SIG-M5 treated with dmso at 0.1 percent for 504 hours (cell line): ENCODE results near the gene SNX6.
"Not testable (repeated sequence)": the region's sequence is repeated elsewhere in the genome, so short reads cannot be mapped to it uniquely, and the experiment has no call there.

Experiments used
- DNase-seq: peaks from one replicate; lab custom pipeline; 2025; ENCODE audit not compliant: unreplicated experiment; lab: John Stamatoyannopoulos, UW

Gene SNX6

GRCh38 chr14:34569750-34570149 lies 60.2 kb downstream of the SNX6 start:
- no peak for DNase-seq

- DNase-seq: no peak
Observed at GRCh38 chr14:34568803-34569202, 61.1 kb downstream of the SNX6 start.

- no peak for DNase-seq
Observed at GRCh38 chr14:34562776-34563150, 67.2 kb downstream of the SNX6 start.

- not testable (repeated sequence) for DNase-seq
Observed at GRCh38 chr14:34562037-34562775, 67.7 kb downstream of the SNX6 start.

- DNase-seq: not testable (repeated sequence)
Observed at GRCh38 chr14:34556498-34556829, 73.5 kb downstream of the SNX6 start.

- not testable (repeated sequence) for DNase-seq
Observed at GRCh38 chr14:34555583-34556497, 74.1 kb downstream of the SNX6 start.

- no peak for DNase-seq
Observed at GRCh38 chr14:34554540-34555250, 75.3 kb downstream of the SNX6 start.

GRCh38 chr14:34549276-34549966 lies 80.5 kb downstream of the SNX6 start:
- DNase-seq: not testable (repeated sequence)

GRCh38 chr14:34548472-34548981 lies 81.4 kb downstream of the SNX6 start:
- DNase-seq: no peak

- not testable (repeated sequence) for DNase-seq
Observed at GRCh38 chr14:34547136-34547520, 82.8 kb downstream of the SNX6 start.

- DNase-seq: not testable (repeated sequence)
Observed at GRCh38 chr14:34546272-34547135, 83.4 kb downstream of the SNX6 start.

- not testable (repeated sequence) for DNase-seq
Observed at GRCh38 chr14:34540181-34541059, 89.5 kb downstream of the SNX6 start.

GRCh38 chr14:34539407-34540180 lies 90.4 kb downstream of the SNX6 start, which contains the start of gene EAPP:
Gene EAPP (minus strand): TSS chr14:34539701. CDS start chr14:34539628, 73 bp downstream.
- DNase-seq: no peak

- DNase-seq: no peak
Observed at GRCh38 chr14:34538871-34539406, 91.0 kb downstream of the SNX6 start.

GRCh38 chr14:34538096-34538495 lies 91.9 kb downstream of the SNX6 start:
- not testable (repeated sequence) for DNase-seq

GRCh38 chr14:34537677-34538009 lies 92.3 kb downstream of the SNX6 start:
- DNase-seq: no peak

- DNase-seq: no peak
Observed at GRCh38 chr14:34536951-34537676, 92.8 kb downstream of the SNX6 start.
